Fibroblast of pulmonary artery (primary cell): ENCODE measurements around the gene CYP2A6.

Source experiments
- DNase-seq: peaks from one replicate; pipeline ENCODE4 v3.0.0-alpha.2; 2010; ENCODE audit warnings: low read depth
- H3K4me3 ChIP-seq: replicated peaks from 2 replicates; pipeline ENCODE4 v1.5.1; 2011; ENCODE audit warnings: low read depth, mild to moderate bottlenecking, control low read depth, low read length, moderate library complexity
- TF ChIP-seq, protein P1 (sequence below): IDR thresholded peaks from 2 replicates; pipeline ENCODE4 v1.5.1; 2011; ENCODE audit warnings: mild to moderate bottlenecking, control low read depth, low read length, inconsistent platforms; ENCODE audit errors: missing control alignments

The CYP2A6 gene

DNA sequence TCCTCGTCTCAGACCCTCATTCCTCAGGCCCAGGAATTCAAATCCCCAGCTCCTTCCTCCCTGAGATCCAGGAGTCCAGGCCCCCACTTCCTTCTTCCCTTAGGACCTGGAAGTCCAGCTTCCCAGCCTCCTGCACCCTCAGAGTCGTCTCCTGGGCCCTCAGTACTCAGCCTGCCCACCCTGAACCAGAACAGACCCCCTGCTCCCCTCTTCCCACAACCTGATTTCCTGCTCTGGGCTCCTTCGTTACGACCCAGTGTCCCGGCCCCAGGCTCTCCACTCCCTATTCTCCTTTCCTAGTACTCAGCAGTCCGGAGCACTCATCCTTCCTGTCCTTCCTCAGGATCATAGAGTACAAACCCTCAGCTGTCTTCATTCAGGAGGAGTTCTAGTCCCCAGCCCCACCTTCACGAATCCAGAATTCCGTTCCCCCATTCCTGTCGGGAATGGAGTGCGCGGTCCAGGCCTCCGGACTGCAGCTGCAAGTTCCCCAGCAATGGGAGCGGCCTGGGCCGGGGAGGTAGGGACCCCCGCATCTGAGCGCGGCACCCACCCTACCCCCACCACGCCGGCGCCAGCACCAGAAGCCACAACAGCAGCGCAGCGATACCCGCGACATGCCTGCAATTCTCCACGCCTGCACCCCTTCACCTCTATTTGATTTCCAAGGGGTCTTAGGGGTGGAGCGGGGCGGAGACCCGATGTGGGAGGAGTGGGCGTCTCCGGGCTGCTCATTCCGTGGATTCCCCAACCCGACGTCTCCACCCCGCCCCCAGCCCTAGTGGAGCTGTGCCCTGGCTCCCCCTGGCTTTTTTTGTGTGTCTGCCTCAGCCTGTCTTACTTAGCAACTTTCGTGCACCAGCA is 38.5 kb downstream of the CYP2A6 start:
- peak overlapping the region; percentile 46 for H3K4me3 ChIP-seq
- no peak for DNase-seq
- TF ChIP-seq, protein P1, sequence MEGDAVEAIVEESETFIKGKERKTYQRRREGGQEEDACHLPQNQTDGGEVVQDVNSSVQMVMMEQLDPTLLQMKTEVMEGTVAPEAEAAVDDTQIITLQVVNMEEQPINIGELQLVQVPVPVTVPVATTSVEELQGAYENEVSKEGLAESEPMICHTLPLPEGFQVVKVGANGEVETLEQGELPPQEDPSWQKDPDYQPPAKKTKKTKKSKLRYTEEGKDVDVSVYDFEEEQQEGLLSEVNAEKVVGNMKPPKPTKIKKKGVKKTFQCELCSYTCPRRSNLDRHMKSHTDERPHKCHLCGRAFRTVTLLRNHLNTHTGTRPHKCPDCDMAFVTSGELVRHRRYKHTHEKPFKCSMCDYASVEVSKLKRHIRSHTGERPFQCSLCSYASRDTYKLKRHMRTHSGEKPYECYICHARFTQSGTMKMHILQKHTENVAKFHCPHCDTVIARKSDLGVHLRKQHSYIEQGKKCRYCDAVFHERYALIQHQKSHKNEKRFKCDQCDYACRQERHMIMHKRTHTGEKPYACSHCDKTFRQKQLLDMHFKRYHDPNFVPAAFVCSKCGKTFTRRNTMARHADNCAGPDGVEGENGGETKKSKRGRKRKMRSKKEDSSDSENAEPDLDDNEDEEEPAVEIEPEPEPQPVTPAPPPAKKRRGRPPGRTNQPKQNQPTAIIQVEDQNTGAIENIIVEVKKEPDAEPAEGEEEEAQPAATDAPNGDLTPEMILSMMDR, result no peak

DNA sequence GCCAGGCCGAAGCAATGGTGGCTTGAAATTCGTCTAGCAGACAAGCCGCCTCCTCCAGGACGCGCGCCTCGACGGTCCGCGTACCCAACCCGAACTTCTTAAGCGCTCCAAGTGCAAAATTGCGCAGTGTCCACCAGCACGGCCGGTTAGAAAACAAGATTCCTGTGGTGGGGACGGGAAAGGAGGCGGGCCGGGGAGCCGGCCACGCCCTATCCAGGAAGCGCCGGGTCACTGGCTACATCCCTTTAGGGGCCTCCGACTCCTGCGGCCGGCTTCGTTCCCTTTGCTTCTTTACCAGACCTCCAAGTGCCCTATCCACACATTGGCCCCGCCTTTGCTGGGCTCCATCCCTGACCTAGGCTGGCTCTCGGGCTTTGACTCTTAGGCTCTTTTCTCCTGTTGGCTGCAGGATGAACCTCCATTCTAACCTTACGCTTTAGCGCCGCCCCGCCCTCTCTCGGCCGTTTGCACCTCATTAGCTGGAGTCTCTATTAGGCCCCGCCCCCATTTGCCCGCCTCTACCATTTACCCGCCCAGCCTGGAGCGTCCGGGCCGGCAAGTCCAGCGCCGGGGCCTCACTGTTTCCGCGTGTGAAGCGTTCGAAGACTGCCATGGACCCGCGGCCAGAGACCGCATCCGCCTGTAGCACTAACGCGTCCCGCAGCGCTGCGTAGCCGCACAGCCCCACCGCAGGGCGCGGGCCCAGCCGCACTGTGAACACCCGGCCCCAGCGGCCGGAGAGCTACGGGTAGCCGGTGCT is 39.4 kb downstream of the CYP2A6 start:
- peak; percentile 84 for DNase-seq
- peak overlapping the region; percentile 46 for H3K4me3 ChIP-seq

DNA sequence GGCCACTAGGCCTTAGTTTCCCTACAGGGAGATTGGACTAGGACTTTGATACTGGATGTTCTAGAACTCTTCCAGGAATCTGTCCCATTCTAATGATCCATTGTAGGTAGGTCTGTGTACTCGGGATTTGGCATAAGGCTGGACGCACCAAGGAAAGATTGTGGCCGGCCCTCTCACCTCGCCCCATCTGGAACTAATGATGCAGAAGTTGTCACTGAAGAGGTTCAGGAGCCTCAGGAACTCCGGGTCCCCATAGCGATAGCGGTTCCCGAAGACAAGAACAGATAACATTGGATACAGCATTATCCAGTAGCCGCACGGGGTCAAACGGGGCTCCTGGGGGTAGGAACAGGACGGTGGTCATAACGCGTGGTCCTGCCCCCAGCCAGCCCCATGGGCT is 40.1 kb downstream of the CYP2A6 start:
- H3K4me3 ChIP-seq, result peak overlapping the region; percentile 46
- DNase-seq, result no peak
- TF ChIP-seq, protein P1, result no peak

DNA sequence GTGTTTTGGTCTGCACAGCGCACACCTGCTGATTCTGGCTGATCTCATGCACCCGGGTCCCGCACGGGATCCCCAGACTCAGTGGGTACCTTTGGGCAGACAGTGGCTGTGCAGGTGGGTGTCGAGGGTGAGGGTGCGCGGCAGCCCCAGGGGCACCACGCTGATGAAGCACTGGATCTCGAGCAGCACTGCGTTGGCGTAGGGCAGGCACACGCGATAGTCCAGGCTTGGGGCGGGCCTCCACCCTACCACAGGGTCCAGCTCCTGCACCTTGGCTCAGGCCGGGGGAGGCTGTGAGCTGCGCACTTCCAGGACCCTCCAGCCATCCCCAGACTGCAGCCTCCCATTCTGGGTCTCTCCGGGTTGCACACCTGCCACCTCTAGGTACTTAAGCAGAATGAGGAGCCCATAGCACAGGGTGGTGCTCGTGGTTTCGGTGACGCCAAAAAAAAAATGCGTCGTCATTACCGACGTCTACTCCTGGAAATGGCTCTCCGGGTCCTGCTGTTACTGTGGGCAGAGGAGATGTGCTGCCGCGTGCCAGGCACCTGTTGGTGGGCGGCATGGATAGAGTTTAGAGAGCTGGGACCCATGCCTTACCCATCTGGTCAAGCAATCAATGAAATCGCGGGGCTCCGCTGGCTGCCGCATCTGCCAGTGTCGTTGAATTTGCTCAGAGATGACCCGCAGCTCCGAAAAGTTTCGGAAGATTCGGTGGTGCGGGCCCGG is 40.7 kb downstream of the CYP2A6 start:
- TF ChIP-seq, protein P1, result no peak
- no peak for DNase-seq
- no peak overlapping the region for H3K4me3 ChIP-seq

DNA sequence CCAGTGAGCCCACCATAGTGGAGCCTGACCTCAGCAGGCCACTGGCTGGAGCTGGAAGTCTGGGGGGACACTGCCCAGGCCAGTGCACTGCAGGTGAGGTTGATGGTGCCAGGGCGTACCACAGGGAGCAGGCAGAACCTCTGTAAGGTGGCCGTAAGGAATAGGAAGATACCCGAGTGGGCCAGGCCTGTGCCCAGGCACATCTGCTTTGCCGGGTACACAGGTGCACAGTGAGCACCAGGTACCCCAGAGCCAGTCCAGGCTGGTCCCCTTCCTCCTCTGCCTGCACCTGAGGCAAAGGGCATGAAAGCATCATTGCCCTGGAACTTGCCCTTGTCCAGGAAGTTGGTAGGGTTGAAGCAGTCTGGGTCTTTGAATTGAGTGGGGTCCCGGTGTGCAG is 41.8 kb downstream of the CYP2A6 start:
- H3K4me3 ChIP-seq, result no peak overlapping the region
- no peak for DNase-seq
- TF ChIP-seq, protein P1, result no peak

DNA sequence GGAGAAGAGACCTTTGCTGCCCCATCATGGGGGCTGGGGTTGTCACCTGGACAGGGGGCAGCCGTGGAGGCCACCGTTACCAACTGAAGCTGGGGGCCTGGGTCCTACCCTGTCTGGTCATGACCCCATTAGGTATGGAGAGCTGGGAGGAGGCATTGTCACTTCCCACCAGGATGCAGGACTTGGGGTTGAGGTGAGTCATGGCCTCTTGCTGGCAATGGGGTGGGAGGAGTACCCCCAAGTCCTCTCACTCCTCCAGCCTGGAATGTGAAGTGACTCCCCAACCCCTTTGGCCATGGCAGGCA is 42.3 kb downstream of the CYP2A6 start:
- TF ChIP-seq, protein P1, result no peak

DNA sequence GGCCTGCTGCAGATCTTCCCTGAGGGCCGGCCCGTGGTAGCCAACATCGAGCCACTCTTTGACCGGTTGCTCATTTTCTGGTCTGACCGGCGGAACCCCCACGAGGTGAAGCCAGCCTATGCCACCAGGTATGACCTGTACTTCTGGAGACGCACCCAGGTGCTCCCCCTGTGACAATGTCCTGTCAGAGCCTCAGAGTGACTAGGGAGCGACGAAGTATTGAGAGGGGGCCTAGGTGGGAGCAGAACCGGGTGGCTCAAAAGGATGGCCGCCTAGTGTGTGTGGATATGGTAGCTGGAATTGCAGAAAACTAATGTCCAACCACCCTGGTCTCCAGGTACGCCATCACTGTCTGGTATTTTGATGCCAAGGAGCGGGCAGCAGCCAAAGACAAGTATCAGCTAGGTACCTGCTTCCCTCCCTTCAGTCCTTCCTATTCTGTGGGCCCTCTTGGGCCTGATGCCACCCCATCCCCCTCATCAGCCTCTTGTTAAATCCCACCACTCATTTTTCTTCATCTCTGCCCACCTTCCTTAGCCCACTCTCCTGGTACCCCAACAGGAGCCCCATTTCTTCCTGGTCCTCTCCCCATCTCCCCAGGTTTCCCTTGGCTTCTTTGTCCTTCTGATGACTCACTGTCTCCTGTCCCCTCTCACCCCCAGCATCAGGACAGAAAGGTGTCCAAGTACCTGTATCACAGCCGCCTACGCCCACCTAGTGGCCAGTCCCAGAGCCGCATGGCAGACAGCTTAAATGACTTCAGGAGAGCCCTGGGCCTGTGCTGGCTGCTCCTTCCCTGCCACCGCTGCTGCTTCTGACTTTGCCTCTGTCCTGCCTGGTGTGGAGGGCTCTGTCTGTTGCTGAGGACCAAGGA is 42.9 kb downstream of the CYP2A6 start:
- DNase-seq, result no peak
- TF ChIP-seq, protein P1, result peak; percentile 28
- peak overlapping the region; percentile 5 for H3K4me3 ChIP-seq

More for the DNA sequence above, 42.3 kb downstream of the CYP2A6 start:
- no peak for DNase-seq
- no peak overlapping the region for H3K4me3 ChIP-seq
